ENCODE results near the gene OBI1.

DNA sequence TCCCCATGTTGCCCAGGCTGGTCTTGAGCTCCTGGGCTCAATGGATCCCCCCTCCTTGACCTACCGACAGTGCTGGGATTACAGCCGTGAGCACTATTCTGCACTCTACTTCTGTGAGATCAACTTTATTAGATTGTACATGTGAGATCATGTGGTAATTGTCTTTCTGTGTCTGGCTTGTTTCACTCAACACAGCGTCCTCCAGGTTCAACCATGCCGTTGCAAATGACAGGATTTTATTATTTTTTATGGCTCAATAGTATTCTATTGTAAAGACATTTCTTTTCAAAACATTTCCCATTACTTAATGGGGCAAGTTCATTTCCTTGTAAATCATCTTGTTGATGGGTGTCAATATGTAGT lies 1.5 kb upstream of the OBI1 start:
- no peak for TF ChIP-seq POLR2AphosphoS5 (IDR thresholded peaks at IDR 0.05; ENCODE audit: low read length)
- no peak for TF ChIP-seq MYB (IDR thresholded peaks at IDR 0.05; ENCODE audit: borderline replicate concordance, low read depth, low read length)
- no peak for TF ChIP-seq ESRRA (IDR thresholded peaks at IDR 0.05; ENCODE audit: low read length)
- TF ChIP-seq EZH2 (IDR thresholded peaks at IDR 0.05; ENCODE audit: borderline replicate concordance, control insufficient read depth, low read depth, low read length), result no peak
- TF ChIP-seq, protein P1, sequence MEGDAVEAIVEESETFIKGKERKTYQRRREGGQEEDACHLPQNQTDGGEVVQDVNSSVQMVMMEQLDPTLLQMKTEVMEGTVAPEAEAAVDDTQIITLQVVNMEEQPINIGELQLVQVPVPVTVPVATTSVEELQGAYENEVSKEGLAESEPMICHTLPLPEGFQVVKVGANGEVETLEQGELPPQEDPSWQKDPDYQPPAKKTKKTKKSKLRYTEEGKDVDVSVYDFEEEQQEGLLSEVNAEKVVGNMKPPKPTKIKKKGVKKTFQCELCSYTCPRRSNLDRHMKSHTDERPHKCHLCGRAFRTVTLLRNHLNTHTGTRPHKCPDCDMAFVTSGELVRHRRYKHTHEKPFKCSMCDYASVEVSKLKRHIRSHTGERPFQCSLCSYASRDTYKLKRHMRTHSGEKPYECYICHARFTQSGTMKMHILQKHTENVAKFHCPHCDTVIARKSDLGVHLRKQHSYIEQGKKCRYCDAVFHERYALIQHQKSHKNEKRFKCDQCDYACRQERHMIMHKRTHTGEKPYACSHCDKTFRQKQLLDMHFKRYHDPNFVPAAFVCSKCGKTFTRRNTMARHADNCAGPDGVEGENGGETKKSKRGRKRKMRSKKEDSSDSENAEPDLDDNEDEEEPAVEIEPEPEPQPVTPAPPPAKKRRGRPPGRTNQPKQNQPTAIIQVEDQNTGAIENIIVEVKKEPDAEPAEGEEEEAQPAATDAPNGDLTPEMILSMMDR (IDR thresholded peaks at IDR 0.05 in 2 of 3, conservative IDR thresholded peaks at IDR 0.05 in 1 of 3; ENCODE audit: control insufficient read depth in 2 of 3, extremely low read depth in 1 of 3, insufficient read depth in 1 of 3, low read depth in 3 of 3, low read length in 3 of 3), result no peak
- TF ChIP-seq, protein P2, sequence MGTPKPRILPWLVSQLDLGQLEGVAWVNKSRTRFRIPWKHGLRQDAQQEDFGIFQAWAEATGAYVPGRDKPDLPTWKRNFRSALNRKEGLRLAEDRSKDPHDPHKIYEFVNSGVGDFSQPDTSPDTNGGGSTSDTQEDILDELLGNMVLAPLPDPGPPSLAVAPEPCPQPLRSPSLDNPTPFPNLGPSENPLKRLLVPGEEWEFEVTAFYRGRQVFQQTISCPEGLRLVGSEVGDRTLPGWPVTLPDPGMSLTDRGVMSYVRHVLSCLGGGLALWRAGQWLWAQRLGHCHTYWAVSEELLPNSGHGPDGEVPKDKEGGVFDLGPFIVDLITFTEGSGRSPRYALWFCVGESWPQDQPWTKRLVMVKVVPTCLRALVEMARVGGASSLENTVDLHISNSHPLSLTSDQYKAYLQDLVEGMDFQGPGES (IDR thresholded peaks at IDR 0.05), result no peak
- TF ChIP-seq MTA3 (IDR thresholded peaks at IDR 0.05; ENCODE audit: borderline replicate concordance, low read length), result no peak
- no peak for TF ChIP-seq BHLHE40 (IDR thresholded peaks at IDR 0.05; ENCODE audit: borderline replicate concordance in 1 of 2, low read depth in 2 of 2, low read length in 1 of 2)
